ENCODE data around the gene SFI1. TPM values are rescaled to one million over a fixed set of nuclear protein-coding genes. Genes with fewer than 3 reads are reported as not detected.

The SFI1 gene
- total RNA-seq, 2 experiments from 2014 or later: 281 to 291 TPM

DNA sequence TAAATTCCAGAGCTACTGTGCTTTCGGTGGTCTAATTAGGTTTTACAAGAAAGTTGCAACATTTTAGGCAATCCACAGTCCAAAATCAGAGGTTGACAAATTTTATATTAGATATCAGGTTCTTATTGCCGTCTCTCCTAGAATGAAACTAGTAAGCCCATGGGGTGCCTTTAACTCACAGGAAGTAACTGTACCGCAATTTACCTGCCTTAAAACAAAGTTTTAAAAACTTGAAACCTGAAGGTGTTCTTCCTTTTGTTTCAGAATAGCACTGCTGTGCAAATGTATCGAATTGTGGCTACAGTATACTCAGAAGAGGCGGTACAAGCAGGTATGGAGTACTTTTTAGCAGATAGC lies 88.4 kb downstream of the SFI1 start:
- Mint-ChIP-seq H3K27ac (peak overlapping the region; percentile 90), H3K4me1 (ENCODE audit: low read depth) (peaks cover 40% of the 10 kb centered on the region), H3K4me3 (peak overlapping the region; percentile 62), H3K36me3 (ENCODE audit: low read depth) (peaks cover 84% of the 10 kb centered on the region), H3K27me3 (no peaks in the 10 kb centered on the region), H3K9me3 (no peaks in the 10 kb centered on the region)
- DNase-seq (peak in 3 of 14 experiments; percentile 22 to 65 (median 28)), ATAC-seq (ENCODE audit: poor library complexity) (peak; percentile 71)
- H3K27ac ChIP-seq (ENCODE audit: low read depth in 1 of 2, low read length in 2 of 2): peak overlapping the region; percentile 13 to 49
- H3K36me3 ChIP-seq (ENCODE audit: insufficient read depth, low read length): peaks cover 60% of the 10 kb centered on the region
- H3K4me3 ChIP-seq (ENCODE audit: low read length): no peak overlapping the region
- H3K9me3 ChIP-seq (ENCODE audit: control insufficient read depth in 1 of 2, insufficient read depth in 1 of 2, low read length in 2 of 2): no peaks in the 10 kb centered on the region
- TF ChIP-seq, protein P1, sequence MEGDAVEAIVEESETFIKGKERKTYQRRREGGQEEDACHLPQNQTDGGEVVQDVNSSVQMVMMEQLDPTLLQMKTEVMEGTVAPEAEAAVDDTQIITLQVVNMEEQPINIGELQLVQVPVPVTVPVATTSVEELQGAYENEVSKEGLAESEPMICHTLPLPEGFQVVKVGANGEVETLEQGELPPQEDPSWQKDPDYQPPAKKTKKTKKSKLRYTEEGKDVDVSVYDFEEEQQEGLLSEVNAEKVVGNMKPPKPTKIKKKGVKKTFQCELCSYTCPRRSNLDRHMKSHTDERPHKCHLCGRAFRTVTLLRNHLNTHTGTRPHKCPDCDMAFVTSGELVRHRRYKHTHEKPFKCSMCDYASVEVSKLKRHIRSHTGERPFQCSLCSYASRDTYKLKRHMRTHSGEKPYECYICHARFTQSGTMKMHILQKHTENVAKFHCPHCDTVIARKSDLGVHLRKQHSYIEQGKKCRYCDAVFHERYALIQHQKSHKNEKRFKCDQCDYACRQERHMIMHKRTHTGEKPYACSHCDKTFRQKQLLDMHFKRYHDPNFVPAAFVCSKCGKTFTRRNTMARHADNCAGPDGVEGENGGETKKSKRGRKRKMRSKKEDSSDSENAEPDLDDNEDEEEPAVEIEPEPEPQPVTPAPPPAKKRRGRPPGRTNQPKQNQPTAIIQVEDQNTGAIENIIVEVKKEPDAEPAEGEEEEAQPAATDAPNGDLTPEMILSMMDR (IDR thresholded peaks at IDR 0.05): no peak
- CTCF ChIA-PET: interaction anchor here (0.6 kb wide), 1 partner anchor 10 kb away, joined by 4 read pairs; no protein-coding TSS in a partner anchor
- peaks cover 35% of the 10 kb centered on the region for H3K4me1 ChIP-seq (ENCODE audit: insufficient read depth, low read length)
- intact Hi-C loops (cut with DNase I, micrococcal nuclease): no loop called here
- POLR2A ChIA-PET: interaction anchor here (1.1 kb wide), 1 partner anchor 89 kb away, joined by 3 read pairs; the partner anchor contains the start of gene SFI1
- no peaks in the 10 kb centered on the region for H3K27me3 ChIP-seq (ENCODE audit: control insufficient read depth in 1 of 2, insufficient read depth in 2 of 2, low read length in 2 of 2)

DNA sequence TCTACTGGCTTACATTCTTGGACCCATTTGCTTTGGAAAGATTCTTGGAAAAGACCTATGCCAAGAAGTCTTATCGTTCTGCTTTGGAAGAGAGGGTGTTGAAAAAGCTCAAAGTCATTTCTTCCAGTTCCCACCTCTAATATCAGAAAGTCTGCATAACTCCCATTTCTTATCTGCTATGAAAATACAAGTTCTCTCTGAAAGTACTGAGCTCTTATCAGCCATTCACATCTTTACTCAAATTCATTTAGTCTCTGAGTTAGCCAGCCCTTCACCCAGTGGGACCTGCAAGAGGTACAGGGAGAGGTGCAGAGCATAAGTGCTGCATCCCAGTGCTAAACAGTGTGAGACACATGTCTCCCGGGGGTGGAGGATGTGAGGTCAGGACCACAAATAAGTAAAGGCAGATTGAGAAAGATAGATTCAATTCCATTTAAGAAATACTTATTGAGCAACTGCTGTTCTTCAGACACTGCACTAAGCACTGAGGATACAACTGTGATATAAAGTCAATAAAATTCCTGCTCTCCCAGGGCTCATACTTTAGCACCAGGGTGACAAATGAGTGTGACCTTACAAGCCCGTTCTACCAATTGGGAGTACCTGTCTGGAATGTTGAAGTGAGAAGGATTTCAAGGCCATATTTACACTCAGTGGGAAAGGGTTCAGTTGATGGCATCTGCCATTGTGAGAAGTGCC lies 89.0 kb downstream of the SFI1 start:
- peaks cover 79% of the 10 kb centered on the region for H3K36me3 Mint-ChIP-seq (ENCODE audit: low read depth)
- Histone ChIP-seq H3K27ac (ENCODE audit: low read depth in 1 of 2, low read length in 2 of 2) (peak overlapping the region in 1 of 2 donors; percentile 49), H3K4me3 (ENCODE audit: low read length) (no peak overlapping the region), H3K36me3 (ENCODE audit: insufficient read depth, low read length) (peaks cover 57% of the 10 kb centered on the region), H3K27me3 (ENCODE audit: control insufficient read depth in 1 of 2, insufficient read depth in 2 of 2, low read length in 2 of 2) (no peaks in the 10 kb centered on the region), H3K4me1 (ENCODE audit: insufficient read depth, low read length) (peaks cover 35% of the 10 kb centered on the region), H3K9me3 (ENCODE audit: control insufficient read depth in 1 of 2, insufficient read depth in 1 of 2, low read length in 2 of 2) (no peaks in the 10 kb centered on the region)
- H3K4me1 Mint-ChIP-seq (ENCODE audit: low read depth): peaks cover 40% of the 10 kb centered on the region
- no peaks in the 10 kb centered on the region for H3K27me3 Mint-ChIP-seq
- H3K9me3 Mint-ChIP-seq: no peaks in the 10 kb centered on the region
- POLR2A ChIA-PET: interaction anchor here (1.1 kb wide), 1 partner anchor 89 kb away, joined by 3 read pairs; the partner anchor contains the start of gene SFI1
- CTCF ChIA-PET: interaction anchor here (0.6 kb wide), 1 partner anchor 9 kb away, joined by 4 read pairs; no protein-coding TSS in a partner anchor
- peak overlapping the region; percentile 62 for H3K4me3 Mint-ChIP-seq
- TF ChIP-seq, protein P1 (IDR thresholded peaks at IDR 0.05): no peak
- intact Hi-C loops (cut with DNase I, micrococcal nuclease): no loop called here
- H3K27ac Mint-ChIP-seq: peak overlapping the region; percentile 90
- DNase-seq (peak in 1 of 14 experiments; percentile 10), ATAC-seq (ENCODE audit: poor library complexity) (peak; percentile 52)

DNA sequence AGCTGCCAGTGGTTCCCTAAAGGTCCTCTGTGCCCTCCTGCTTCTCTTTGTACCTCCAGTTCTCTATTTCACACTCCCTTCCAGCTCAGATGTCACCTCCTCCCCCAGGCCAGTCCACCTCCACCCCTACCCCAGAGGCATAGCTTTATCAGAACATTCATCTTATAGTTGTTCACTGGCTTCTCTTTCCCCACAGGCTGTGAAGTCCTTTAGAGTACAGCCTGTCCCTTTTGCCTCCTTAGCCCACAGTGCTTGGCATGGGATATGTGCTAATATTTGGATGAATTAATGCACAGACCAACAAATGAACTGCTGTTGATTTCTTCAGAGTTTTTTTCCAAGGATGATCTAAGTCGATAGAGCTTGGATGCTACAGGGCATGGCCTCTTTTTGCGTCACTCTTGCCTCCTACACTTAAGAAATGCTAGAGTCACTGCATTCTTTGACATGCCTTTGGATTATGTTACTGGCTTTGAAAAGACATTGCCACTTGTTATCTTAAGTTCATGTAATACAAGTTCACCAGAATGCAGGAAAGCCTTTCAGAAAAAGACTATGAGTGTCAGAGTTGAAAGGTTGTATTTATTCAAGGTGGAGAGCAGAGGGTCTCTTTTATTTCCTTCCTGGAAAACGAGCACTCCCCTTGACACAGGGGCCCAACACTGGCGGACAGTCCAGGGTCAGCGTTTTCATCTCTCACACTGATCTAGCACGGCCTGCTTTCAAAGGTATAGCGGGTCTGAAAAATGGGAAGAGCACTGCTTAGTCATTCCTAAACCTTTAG lies 90.0 kb downstream of the SFI1 start:
- peaks cover 40% of the 10 kb centered on the region for H3K4me1 Mint-ChIP-seq (ENCODE audit: low read depth)
- TF ChIP-seq, protein P1 (IDR thresholded peaks at IDR 0.05): no peak
- Histone ChIP-seq H3K4me3 (ENCODE audit: low read length) (no peak overlapping the region), H3K27me3 (ENCODE audit: control insufficient read depth in 1 of 2, insufficient read depth in 2 of 2, low read length in 2 of 2) (no peaks in the 10 kb centered on the region), H3K4me1 (ENCODE audit: insufficient read depth, low read length) (peaks cover 35% of the 10 kb centered on the region), H3K9me3 (ENCODE audit: control insufficient read depth in 1 of 2, insufficient read depth in 1 of 2, low read length in 2 of 2) (no peaks in the 10 kb centered on the region), H3K36me3 (ENCODE audit: insufficient read depth, low read length) (peaks cover 51% of the 10 kb centered on the region), H3K27ac (ENCODE audit: low read depth in 1 of 2, low read length in 2 of 2) (peak overlapping the region in 1 of 2 donors; percentile 8)
- no peak overlapping the region for H3K4me3 Mint-ChIP-seq
- no peaks in the 10 kb centered on the region for H3K9me3 Mint-ChIP-seq
- intact Hi-C loops (cut with DNase I, micrococcal nuclease): no loop called here
- CTCF ChIA-PET: interaction anchor here (1.1 kb wide), 1 partner anchor 49 kb away, joined by 3 read pairs; no protein-coding TSS in a partner anchor
- POLR2A ChIA-PET: no interaction called here
- H3K27me3 Mint-ChIP-seq: no peaks in the 10 kb centered on the region
- H3K36me3 Mint-ChIP-seq (ENCODE audit: low read depth): peaks cover 76% of the 10 kb centered on the region
- ATAC-seq (ENCODE audit: poor library complexity): no peak
- H3K27ac Mint-ChIP-seq: peak overlapping the region; percentile 90
- DNase-seq: no peak

All from CD4-positive, alpha-beta T cell (primary cell).